ENCODE results near the gene SDC4. TPM values are rescaled to one million over a fixed set of nuclear protein-coding genes. Genes with fewer than 3 reads are reported as not detected.

SDC4 gene
- total and polyA plus RNA-seq, 12 donors, result 48.4 to 161 (median 92.8) TPM

- 19 to 23% methylated on average over 8 of the region's 8 CpGs for WGBS, 2 donors
- intact Hi-C loops (cut with DNase I), result loop anchor here in 7 of 10 donors (2.0 to 10.0 kb wide), 6 partner anchors 246 to 286 kb away; no protein-coding TSS in a partner anchor
- Histone ChIP-seq H3K36me3 (no peaks in the 10 kb centered on the region), H3K4me1 (peaks cover 0 to 21% (median 9%) of the 10 kb centered on the region in 9 donors), H3K9me3 (no peaks in the 10 kb centered on the region), H3K27me3 (peaks cover 5 to 53% (median 31%) of the 10 kb centered on the region in 7 donors), H3K4me3 (no peak overlapping the region), H3K27ac (no peak overlapping the region)
- peak; percentile 67 to 86 (median 82) for TF ChIP-seq CTCF (IDR thresholded peaks at IDR 0.05)
- DNase-seq (peak; percentile 48 to 66), ATAC-seq (peak; percentile 51 to 64 (median 60))
Observed at GRCh38 chr20:45290677-45291355, 57.4 kb downstream of the SDC4 start.

- WGBS, 2 donors, result 71 to 79% methylated on average over 13 of the region's 13 CpGs
- Histone ChIP-seq H3K9me3 (no peaks in the 10 kb centered on the region), H3K36me3 (no peaks in the 10 kb centered on the region), H3K27ac (no peak overlapping the region), H3K4me3 (no peak overlapping the region), H3K4me1 (peaks cover 0 to 21% (median 9%) of the 10 kb centered on the region in 9 donors), H3K27me3 (peaks cover 5 to 53% (median 27%) of the 10 kb centered on the region in 7 donors)
- ATAC-seq (no peak), DNase-seq (no peak)
- intact Hi-C loops (cut with DNase I), result loop anchor here in 7 of 10 donors (2.0 to 10.0 kb wide), 7 partner anchors 245 to 285 kb away; no protein-coding TSS in a partner anchor
- TF ChIP-seq CTCF (IDR thresholded peaks at IDR 0.05), result no peak
Observed at GRCh38 chr20:45289942-45290676, 58.1 kb downstream of the SDC4 start.

GRCh38 chr20:45288860-45289259, 59.4 kb downstream of the SDC4 start:
- ATAC-seq (no peak), DNase-seq (no peak)
- WGBS, 2 donors, result 84 to 86% methylated on average over 5 of the region's 5 CpGs
- TF ChIP-seq CTCF (IDR thresholded peaks at IDR 0.05), result no peak
- peaks cover 0 to 18% (median 9%) of the 10 kb centered on the region in 9 donors for H3K4me1 ChIP-seq
- no peaks in the 10 kb centered on the region for H3K36me3 ChIP-seq
- peaks cover 5 to 50% (median 20%) of the 10 kb centered on the region in 7 donors for H3K27me3 ChIP-seq
- H3K4me3 ChIP-seq, result no peak overlapping the region
- intact Hi-C loops (cut with DNase I), result loop anchor here in 1 of 10 donors (10.0 kb wide), 1 partner anchor 244 kb away; no protein-coding TSS in a partner anchor
- H3K27ac ChIP-seq, result no peak overlapping the region
- no peaks in the 10 kb centered on the region for H3K9me3 ChIP-seq

- no peaks in the 10 kb centered on the region for H3K9me3 ChIP-seq
- intact Hi-C loops (cut with DNase I), result loop anchor here in 1 of 10 donors (10.0 kb wide), 1 partner anchor 244 kb away; no protein-coding TSS in a partner anchor
- DNase-seq (no peak), ATAC-seq (no peak)
- no peak overlapping the region for H3K27ac ChIP-seq
- H3K4me3 ChIP-seq, result no peak overlapping the region
- H3K36me3 ChIP-seq, result no peaks in the 10 kb centered on the region
- H3K27me3 ChIP-seq, result peaks cover 4 to 52% (median 19%) of the 10 kb centered on the region in 7 donors
- H3K4me1 ChIP-seq, result peaks cover 0 to 13% (median 5%) of the 10 kb centered on the region in 9 donors
- no peak for TF ChIP-seq CTCF (IDR thresholded peaks at IDR 0.05)
- 76 to 81% methylated on average over 4 of the region's 4 CpGs for WGBS, 2 donors
Observed at GRCh38 chr20:45288376-45288775, 59.8 kb downstream of the SDC4 start.
